GM18520 (cell line): ENCODE results near the gene TMEM129.

Source experiments
- ATAC-seq: cut with Tn5 transposase; IDR thresholded peaks from one replicate; pipeline ENCODE4 v1.9.1; 2021; ENCODE audit not compliant: unreplicated experiment

The TMEM129 gene

DNA sequence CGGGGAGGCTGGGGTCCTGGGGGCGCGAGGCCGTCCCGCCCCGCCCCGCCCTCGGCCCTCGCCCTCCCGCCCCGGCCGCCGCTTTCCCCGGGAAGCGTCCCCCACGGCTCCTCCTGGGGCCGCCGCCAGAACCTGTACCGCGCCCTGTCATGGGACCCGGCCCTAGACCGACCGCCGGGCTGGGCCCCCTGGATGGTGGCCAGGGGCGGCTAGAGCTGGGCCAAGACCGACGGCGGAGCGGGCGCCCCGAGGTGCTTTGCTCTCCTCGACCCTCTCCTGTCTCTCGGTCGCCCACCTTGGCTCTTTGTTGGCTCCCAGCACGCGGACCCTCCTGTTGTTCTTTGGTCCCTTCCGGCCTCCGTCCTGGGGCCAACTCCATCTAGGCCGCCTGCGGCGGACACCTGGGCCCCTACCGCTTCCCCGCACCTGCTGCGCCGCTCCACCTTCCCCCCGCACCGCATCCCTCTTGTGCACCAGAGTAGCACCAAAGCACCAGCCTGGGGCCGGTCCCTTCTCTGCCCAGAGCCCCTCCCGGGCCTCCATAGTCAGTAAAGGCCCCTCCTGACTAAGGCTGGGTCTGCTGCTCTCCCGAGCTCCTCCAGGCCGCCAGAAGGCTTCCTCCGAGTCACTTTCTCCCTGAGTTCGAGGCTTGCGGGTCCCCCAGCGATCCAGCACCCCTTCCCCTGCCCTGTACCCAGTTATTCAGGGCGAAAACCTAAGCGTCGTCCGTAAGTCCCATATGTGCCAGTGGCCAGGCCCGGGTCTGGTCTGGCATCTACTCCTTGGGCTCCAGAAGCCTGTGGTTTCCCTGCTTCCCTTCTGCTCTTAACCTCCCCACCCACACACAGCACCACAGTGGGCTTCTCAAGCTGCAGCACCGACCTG, 785 bp upstream of the TMEM129 start:
- no peak for ATAC-seq

GRCh38 chr4:1720163-1720983, 750 bp downstream of the TMEM129 start:
- peak; percentile 1 for ATAC-seq

DNA sequence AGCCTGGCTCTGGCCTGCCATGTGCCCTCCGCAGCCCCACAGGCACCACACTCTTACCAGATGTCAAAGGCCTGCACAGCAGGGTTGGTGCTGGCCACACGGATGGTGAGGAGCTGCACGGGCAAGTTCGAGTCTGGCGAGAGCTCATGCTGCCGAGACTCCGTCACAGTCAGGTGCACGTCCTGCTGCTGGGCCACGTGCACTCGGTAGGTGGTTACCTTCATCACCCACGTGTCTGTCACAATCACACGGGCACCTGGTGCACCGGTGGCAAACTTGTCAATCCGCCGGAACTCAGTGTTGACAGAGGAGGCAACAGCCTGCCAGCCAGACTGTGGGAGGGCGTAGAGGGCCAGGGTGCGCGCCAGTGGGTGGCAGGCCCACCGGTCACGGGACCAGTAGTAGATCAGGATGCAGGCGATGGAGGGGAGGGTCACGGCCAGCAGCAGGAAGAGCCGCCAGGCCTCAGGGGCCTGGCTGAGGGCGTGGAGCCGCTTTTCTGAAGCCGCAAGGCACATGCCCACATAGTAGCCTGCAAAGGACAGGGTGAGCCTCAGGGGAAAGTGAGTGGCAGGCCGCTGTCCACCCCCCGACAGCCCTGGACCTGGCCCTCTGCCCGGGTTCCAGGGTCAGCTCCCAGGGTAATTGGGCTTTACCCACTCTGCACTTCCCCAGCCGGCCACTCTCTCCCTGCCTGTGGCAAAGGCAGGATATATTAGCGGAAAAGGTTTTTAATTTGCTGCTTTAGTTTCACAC, 2.9 kb downstream of the TMEM129 start:
- no peak for ATAC-seq

- ATAC-seq: no peak
Observed at GRCh38 chr4:1717129-1718094, 3.7 kb downstream of the TMEM129 start.

- no peak for ATAC-seq
Observed at GRCh38 chr4:1716065-1716945, 4.8 kb downstream of the TMEM129 start.

DNA sequence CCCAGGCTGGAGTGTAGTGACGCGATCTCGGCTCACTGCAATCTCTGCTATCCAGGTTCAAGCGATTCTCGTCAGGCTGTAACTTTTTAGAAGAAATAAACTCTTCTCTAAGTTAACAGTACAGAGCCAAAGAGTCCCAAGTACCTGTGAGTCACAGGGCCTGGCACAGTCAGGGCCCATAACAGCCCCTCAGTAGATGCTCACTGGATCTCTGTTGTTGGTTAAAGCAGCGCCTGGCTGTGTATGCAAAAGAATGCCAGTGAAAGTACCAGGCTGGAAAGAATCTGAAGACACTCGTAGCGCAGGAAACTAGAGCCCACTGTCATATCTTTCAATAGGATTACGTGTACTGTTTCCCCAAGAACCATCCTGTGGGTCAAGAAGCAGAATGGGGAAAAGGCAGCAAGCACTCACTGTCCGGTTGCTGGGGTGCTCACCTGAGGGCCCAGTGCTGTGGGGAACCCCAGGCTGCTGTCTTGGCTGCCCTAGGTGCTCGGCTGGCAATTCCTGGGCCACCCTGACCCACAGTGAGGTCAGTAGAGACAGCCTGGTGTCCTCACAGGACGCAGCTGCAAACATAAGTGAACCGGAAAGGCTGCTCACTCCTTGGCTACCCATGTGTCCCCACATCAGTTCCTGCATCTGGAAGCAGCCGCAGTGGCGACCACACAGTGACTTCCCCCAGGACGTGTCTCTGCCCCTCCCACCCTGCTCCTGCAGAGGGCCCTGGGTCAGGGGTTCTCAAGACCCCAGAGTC, 5.9 kb downstream of the TMEM129 start:
- no peak for ATAC-seq

GRCh38 chr4:1714303-1715001, 6.7 kb downstream of the TMEM129 start:
- ATAC-seq: no peak

DNA sequence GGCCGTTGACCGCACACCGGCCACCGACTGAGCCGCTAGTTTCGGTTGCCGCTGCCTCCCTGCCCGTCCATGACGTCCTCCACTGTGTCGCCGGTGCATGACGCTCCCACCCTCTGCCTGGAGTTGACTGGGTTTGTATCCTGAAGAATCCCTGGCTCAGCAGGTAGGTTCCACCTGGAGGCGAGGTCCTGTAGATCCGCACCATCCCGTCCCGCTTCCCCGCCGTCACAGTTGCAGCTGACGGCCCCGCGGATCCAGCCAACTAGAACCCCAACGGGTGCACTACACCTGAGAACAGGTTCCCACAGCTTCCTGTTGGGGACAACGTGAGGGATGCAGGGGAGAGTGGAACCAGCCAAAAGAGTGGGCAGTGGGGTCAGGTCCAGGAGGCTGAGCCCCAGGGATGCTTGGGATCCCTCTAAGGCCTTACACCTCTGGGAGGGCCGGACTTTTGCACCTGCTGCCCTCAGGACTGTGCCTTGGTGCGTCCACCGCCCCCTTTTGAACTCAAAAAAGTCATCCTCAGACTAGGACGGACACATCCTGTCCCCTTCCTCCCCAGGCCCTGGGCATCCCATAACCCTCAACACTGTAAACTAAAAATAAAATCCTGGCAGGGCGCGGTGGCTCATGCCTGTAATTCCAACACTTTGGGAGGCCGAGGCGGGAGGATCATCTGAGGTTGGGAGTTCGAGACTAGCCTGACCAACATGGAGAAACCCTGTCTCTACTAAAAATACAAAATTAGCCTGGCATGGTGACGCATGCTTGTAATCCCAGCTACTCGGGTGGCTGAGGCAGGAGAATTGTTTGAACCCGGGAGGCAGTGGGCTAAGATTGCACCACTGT, 7.9 kb downstream of the TMEM129 start:
- no peak for ATAC-seq

DNA sequence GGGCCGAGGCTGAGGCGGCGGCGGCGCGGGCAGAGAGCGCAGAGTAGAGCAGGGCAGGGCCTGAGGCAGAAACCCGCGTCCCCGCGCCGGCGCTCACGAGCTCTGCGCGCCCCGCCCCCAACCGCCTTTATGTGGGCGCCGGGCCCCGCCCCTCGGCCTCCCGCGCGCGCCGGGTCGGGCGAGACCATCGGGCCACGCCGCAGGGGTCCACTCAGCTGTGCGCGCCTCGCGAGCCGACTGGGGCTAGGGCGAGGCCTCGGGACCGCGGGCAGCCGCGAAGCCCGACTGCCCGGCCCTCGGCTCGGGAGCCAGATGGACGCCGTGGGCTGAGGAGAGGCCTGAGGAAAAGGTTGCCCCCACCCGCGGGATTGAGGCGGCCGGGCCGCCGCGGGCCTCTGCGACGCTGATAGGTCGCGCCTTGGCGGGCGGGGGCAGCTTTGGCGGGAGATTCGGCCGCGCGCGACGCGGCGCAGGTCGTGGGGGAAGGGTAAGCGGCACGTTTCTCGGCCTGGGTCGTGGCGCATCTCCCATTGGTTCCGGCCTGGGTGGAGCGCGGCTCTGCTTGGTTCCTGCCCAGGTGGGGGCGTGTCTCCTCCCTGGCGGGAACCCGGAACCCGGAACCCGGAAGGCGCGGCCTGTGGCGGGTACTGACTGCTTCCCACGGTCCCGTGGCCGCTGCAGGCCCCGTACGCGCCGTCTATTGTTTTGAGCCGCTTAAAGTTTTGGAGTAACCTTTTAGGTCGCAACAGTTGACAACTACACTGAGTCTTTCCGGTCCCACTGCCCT, 8.7 kb downstream of the TMEM129 start, which contains the start of gene SLBP:
Gene SLBP, minus strand, starts transcription at position 104 of the 787 bp plus-strand sequence. CDS start 131 bp downstream, outside the sequence.
- ATAC-seq: peak; percentile 61

DNA sequence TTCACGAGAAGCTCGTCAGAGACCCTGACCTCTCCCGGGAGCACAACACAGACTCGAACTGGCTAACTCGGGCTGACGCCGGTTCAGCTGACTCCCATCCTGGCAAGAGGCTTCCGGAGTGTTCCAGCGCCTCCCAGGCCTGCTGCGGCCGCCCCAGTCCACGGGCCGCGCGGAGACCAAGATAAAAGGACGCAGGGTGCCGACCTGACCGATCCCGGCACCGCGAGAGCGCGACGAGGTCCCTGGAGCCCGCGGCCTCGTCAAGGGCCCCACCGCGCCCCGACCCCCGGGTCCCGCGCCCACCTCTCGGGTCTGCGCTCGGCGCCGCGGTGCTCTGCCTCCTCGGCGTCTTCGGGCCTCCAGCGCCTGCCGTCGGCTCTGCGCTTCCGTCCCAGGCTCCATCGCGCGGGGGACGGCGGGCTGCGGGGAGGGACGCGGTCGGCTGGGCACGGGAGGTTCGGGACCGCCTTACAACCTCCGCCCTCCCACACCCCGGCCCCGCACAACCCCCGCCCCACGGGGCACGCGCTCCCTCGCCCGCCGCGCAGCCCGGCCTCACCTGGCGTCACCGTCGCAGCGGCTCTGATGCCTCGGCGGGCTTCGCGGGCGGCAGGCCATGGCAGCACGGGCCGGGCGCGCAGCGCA, 9.4 kb downstream of the TMEM129 start:
- peak; percentile 1 for ATAC-seq

GRCh38 chr4:1711055-1711570, 10.0 kb downstream of the TMEM129 start:
- ATAC-seq: no peak

DNA sequence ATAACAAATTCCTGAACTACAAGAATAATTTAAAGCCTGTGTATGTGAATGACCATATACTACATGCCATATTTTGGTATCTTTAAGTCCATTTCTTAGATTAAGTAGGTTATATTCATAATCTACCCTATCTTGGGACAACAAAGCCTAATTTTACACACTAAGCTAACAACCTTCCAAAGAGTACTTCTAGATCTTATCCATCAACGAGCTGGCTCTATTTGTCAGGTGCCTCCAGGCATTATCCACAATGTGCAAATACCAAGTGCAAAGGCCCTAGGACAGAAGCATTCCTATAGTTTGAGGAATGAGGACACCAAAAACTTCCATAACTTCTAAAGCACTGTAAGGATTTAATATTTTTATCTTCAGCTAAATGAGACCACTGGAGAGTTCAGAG, 12.5 kb downstream of the TMEM129 start:
- ATAC-seq: no peak

GRCh38 chr4:1706358-1706757, 14.8 kb downstream of the TMEM129 start:
- no peak for ATAC-seq

- ATAC-seq: no peak
Observed at GRCh38 chr4:1705732-1706131, 15.4 kb downstream of the TMEM129 start.

DNA sequence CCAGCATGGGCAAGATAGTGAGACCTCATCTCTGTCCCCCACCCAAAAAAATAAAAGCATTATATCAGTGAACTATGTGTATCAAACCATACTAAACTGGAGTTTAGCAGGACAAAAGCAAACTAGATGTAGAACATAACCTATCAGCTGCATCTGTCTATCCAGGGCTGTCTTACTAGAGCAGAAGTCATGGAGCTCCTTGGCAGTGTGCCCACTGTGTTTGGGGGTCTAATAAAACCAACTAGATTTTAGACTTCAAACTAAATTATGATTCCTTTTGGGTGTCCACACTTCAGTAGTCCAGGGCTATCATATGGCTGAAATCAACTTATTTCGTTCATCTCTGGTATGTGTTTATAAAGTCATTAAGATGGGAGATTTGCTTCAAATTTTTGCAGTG, 17.3 kb downstream of the TMEM129 start:
- ATAC-seq: no peak
